ENCODE measurements around the gene OR13C8. TPM values are rescaled to one million over a fixed set of nuclear protein-coding genes. Genes with fewer than 3 reads are reported as not detected.

Gene OR13C8
- total and polyA plus RNA-seq, 12 donors = not detected

- TF ChIP-seq CTCF (IDR thresholded peaks at IDR 0.05) (no peak), POLR2A (IDR thresholded peaks at IDR 0.05) (no peak)
- Histone ChIP-seq H3K27me3 (no peaks in the 10 kb centered on the region), H3K4me3 (no peak overlapping the region), H3K36me3 (replicated peaks in 1 of 2) (no peaks in the 10 kb centered on the region), H3K4me1 (replicated peaks in 1 of 2) (no peaks in the 10 kb centered on the region), H3K9me3 (replicated peaks in 1 of 3) (no peaks in the 10 kb centered on the region), H3K27ac (no peak overlapping the region)
- DNase-seq = no peak
- intact Hi-C loops (cut with DNase I) = no loop called here
Observed at GRCh38 chr9:104617418-104617817, 48.5 kb downstream of the OR13C8 start.

- TF ChIP-seq CTCF (IDR thresholded peaks at IDR 0.05) (no peak), POLR2A (IDR thresholded peaks at IDR 0.05) (no peak)
- H3K27ac ChIP-seq = no peak within 1 kb of the TSS
- no peaks in the 10 kb centered on the region for H3K27me3 ChIP-seq
- no peaks in the 10 kb centered on the region for H3K36me3 ChIP-seq (replicated peaks in 1 of 2)
- WGBS, 4 donors = 67 to 76% (median 72%) methylated on average over 2 of the region's 2 CpGs
- intact Hi-C loops (cut with DNase I) = no loop called here
- DNase-seq = no peak
- no peaks in the 10 kb centered on the region for H3K9me3 ChIP-seq (replicated peaks in 1 of 3)
- no peak within 1 kb of the TSS for H3K4me3 ChIP-seq
- H3K4me1 ChIP-seq (replicated peaks in 1 of 2) = no peaks in the 10 kb centered on the region
Observed at GRCh38 chr9:104618104-104618503, 49.1 kb downstream of the OR13C8 start, which contains the start of gene OR13C9. Gene OR13C9 (minus strand): TSS chr9:104618204. CDS start chr9:104618204, 0 bp downstream.

Other genes starting within 250 kb of the OR13C8 start
- gene OR13F1, start 64.9 kb upstream of the OR13C8 start, total RNA-seq = not detected
- gene OR13F1, start 64.9 kb upstream of the OR13C8 start, polyA plus RNA-seq = not detected
- gene OR13C4, start 42.0 kb upstream of the OR13C8 start, total RNA-seq = 1 to 10 TPM in 1 of 9 donors, not detected in 8; 1.6 TPM
- not detected for gene OR13C4, start 42.0 kb upstream of the OR13C8 start, polyA plus RNA-seq
- 1 to 10 TPM in 1 of 9 donors, not detected in 8; 1.8 TPM for gene OR13C3, start 32.3 kb upstream of the OR13C8 start, total RNA-seq
- gene OR13C3, start 32.3 kb upstream of the OR13C8 start, polyA plus RNA-seq = not detected
- 1 to 10 TPM in 1 of 9 donors, not detected in 8; 1.2 TPM for gene OR13C5, start 30.2 kb downstream of the OR13C8 start, total RNA-seq
- not detected for gene OR13C5, start 30.2 kb downstream of the OR13C8 start, polyA plus RNA-seq
- gene OR13C2, start 36.5 kb downstream of the OR13C8 start, total RNA-seq = under 1 TPM in 1 of 9 donors, not detected in 8; 0.83 TPM
- not detected for gene OR13C2, start 36.5 kb downstream of the OR13C8 start, polyA plus RNA-seq
- 1 to 10 TPM in 1 of 9 donors, under 1 TPM in 1, not detected in 7; 0.27 to 1.2 TPM for gene OR13C9, start 49.0 kb downstream of the OR13C8 start, total RNA-seq
- gene OR13C9, start 49.0 kb downstream of the OR13C8 start, polyA plus RNA-seq = not detected
- not detected for gene OR13D1, start 125.3 kb downstream of the OR13C8 start, total RNA-seq
- gene OR13D1, start 125.3 kb downstream of the OR13C8 start, polyA plus RNA-seq = not detected
- gene NIPSNAP3A, start 178.5 kb downstream of the OR13C8 start, total RNA-seq = 100 to 1,000 TPM in 1 of 9 donors, 10 to 100 TPM in 8; 32.3 to 164 (median 45.7) TPM
- gene NIPSNAP3A, start 178.5 kb downstream of the OR13C8 start, polyA plus RNA-seq = 10 to 100 TPM; 18.3 to 49.2 (median 34.1) TPM
- 10 to 100 TPM in 6 of 9 donors, 1 to 10 TPM in 3; 8.1 to 28.2 (median 13.4) TPM for gene NIPSNAP3B, start 195.0 kb downstream of the OR13C8 start, total RNA-seq
- 10 to 100 TPM in 2 of 3 donors, 1 to 10 TPM in 1; 8.5 to 36.5 (median 14.0) TPM for gene NIPSNAP3B, start 195.0 kb downstream of the OR13C8 start, polyA plus RNA-seq